HG03457 (cell line): ENCODE data around the gene PACRG.

ENCODE experiments used
- ATAC-seq: cut with Tn5 transposase; IDR thresholded peaks from one replicate; pipeline ENCODE4 v1.9.1; 2021; ENCODE audit warnings: moderate number of reproducible peaks; ENCODE audit not compliant: unreplicated experiment

PACRG gene

GRCh38 chr6:162998777-162999176 is 271.0 kb downstream of the PACRG start:
- no peak for ATAC-seq

GRCh38 chr6:162999575-163000285 is 272.0 kb downstream of the PACRG start:
- ATAC-seq = no peak

GRCh38 chr6:163001330-163001729 is 273.6 kb downstream of the PACRG start:
- ATAC-seq = peak; percentile 97

- ATAC-seq = no peak
These were observed 280.4 kb downstream of the PACRG start for GRCh38 chr6:163008186-163008585.

GRCh38 chr6:163008626-163009025 is 280.9 kb downstream of the PACRG start:
- ATAC-seq = no peak

GRCh38 chr6:163010145-163010544 is 282.4 kb downstream of the PACRG start:
- ATAC-seq = no peak

- ATAC-seq = no peak
These were observed 287.0 kb downstream of the PACRG start for GRCh38 chr6:163014736-163015135.

- ATAC-seq = no peak
These were observed 290.0 kb downstream of the PACRG start for GRCh38 chr6:163017801-163018200.

GRCh38 chr6:163019926-163020325 is 292.2 kb downstream of the PACRG start:
- ATAC-seq = no peak

GRCh38 chr6:163021054-163021453 is 293.3 kb downstream of the PACRG start:
- ATAC-seq = no peak

GRCh38 chr6:163023700-163024099 is 295.9 kb downstream of the PACRG start:
- ATAC-seq = no peak

- ATAC-seq = no peak
These were observed 299.1 kb downstream of the PACRG start for GRCh38 chr6:163026893-163027292.

- no peak for ATAC-seq
These were observed 303.2 kb downstream of the PACRG start for GRCh38 chr6:163030980-163031379.

- no peak for ATAC-seq
These were observed 304.2 kb downstream of the PACRG start for GRCh38 chr6:163031931-163032330.

- no peak for ATAC-seq
These were observed 308.4 kb downstream of the PACRG start for GRCh38 chr6:163036160-163036645.

- no peak for ATAC-seq
These were observed 310.5 kb downstream of the PACRG start for GRCh38 chr6:163038317-163038716.

- ATAC-seq = no peak
These were observed 320.6 kb downstream of the PACRG start for GRCh38 chr6:163048345-163048744.

GRCh38 chr6:163053667-163054344 is 326.0 kb downstream of the PACRG start:
- ATAC-seq = no peak

GRCh38 chr6:163054641-163055040 is 326.9 kb downstream of the PACRG start:
- ATAC-seq = no peak

- ATAC-seq = no peak
These were observed 329.5 kb downstream of the PACRG start for GRCh38 chr6:163057260-163057659.

- no peak for ATAC-seq
These were observed 335.0 kb downstream of the PACRG start for GRCh38 chr6:163062790-163063189.

GRCh38 chr6:163063561-163063960 is 335.8 kb downstream of the PACRG start:
- no peak for ATAC-seq
